Thyroid gland (tissue), 4 donors: ENCODE data around the gene SGIP1.

Experiments used
- POLR2A ChIP-seq, 2 donors: fragments of 450-650 bp; IDR thresholded peaks; one replicate each; pipeline ENCODE4 v1.6.1; 2017; ENCODE audit warnings: antibody characterized with exemption in 2 of 2, mild to moderate bottlenecking in 2 of 2, moderate library complexity in 1 of 2
- TF ChIP-seq, protein P1 (sequence below), 6 experiments: fragments of 200-600 bp in 3 of 6; fragments of 450-650 bp in 3 of 6; sonication (generic) in 3 of 6; IDR thresholded peaks; one replicate each; pipeline ENCODE4 v1.5.1; 2016 to 2019; ENCODE audit warnings: antibody characterized with exemption in 6 of 6, mild to moderate bottlenecking in 2 of 6, inconsistent platforms in 1 of 6, moderate library complexity in 1 of 6

DNA sequence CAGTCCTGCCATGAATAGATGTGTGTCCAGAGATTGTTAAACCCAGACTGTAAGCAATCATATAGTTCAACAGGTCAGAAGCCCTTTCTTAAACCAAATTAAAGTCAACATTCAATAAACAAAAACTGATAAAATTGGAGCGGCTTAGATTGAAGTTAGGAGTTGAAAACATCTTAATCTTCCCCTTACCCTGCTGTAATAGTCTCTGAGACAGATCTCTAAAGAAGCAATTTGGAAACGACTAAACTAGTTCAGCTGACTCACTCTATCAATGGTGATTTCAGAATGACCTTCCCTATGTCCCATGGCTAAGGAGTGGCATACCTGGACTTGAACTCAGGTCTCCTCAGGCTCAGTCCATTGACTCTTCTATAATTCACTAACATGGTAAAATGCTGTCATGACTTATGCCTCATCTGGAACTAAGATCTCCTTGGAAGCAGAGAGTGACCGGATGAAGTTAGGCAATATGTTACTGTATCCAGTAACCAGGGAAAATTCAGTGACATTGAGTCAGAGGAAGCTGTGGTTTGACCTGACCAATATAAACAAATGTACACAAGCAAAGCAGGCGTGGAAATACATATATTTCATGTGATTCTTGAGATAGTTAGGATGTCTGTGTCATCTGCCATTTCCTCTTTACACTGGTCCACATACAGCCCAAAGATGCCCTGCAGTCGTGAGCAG lies 30.1 kb downstream of the SGIP1 start:
- TF ChIP-seq, protein P1, sequence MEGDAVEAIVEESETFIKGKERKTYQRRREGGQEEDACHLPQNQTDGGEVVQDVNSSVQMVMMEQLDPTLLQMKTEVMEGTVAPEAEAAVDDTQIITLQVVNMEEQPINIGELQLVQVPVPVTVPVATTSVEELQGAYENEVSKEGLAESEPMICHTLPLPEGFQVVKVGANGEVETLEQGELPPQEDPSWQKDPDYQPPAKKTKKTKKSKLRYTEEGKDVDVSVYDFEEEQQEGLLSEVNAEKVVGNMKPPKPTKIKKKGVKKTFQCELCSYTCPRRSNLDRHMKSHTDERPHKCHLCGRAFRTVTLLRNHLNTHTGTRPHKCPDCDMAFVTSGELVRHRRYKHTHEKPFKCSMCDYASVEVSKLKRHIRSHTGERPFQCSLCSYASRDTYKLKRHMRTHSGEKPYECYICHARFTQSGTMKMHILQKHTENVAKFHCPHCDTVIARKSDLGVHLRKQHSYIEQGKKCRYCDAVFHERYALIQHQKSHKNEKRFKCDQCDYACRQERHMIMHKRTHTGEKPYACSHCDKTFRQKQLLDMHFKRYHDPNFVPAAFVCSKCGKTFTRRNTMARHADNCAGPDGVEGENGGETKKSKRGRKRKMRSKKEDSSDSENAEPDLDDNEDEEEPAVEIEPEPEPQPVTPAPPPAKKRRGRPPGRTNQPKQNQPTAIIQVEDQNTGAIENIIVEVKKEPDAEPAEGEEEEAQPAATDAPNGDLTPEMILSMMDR (IDR thresholded peaks at IDR 0.05), result no peak
- TF ChIP-seq POLR2A (IDR thresholded peaks at IDR 0.05), result no peak
